ENCODE measurements around the gene SMAD7.

DNA sequence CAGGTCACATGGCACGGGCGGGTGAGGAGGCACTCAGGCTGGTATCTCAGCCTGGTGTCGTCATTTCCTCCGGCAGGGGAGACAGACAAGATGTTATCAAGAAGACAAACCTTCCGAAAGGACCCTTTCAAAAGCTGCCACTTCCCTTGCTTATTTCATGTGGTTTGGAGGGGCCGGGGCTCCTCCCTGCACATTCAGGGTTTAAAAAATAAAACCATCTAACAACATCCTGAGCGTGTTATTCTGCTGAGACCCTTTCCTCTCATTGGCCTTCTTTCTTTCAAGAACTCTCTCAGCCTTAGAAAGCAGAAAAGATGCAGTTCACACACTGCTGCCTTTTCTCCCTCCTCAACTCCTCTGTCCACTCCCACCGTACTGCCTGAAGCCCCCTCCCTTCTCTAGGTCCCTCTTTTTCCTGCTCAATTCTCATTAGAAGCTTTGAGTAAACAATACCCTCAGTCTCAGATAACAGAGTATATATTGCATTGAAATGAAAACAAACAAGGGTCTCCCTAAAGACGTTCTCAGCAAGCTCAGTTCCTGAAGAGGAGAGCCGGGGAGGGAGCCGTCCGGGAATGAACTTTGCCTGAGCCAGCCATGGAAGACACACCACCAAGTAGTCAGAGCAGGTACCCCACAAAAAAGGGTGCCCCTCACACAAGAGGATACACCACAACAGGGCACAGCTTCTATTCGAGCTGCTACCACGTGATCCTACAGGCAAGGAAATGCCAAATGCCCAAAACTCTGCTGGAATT, 9.7 kb downstream of the SMAD7 start:
- no peak for TF ChIP-seq RCOR1 (IDR thresholded peaks at IDR 0.05; ENCODE audit: low read depth, low read length)
- TF ChIP-seq POLR2A (IDR thresholded peaks at IDR 0.05; ENCODE audit: low read length), result no peak
- TF ChIP-seq POLR2AphosphoS2 (conservative IDR thresholded peaks at IDR 0.05; ENCODE audit: low read length), result no peak
- TF ChIP-seq, protein P1, sequence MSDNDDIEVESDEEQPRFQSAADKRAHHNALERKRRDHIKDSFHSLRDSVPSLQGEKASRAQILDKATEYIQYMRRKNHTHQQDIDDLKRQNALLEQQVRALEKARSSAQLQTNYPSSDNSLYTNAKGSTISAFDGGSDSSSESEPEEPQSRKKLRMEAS (IDR thresholded peaks at IDR 0.05), result no peak
- TF ChIP-seq, protein P2, sequence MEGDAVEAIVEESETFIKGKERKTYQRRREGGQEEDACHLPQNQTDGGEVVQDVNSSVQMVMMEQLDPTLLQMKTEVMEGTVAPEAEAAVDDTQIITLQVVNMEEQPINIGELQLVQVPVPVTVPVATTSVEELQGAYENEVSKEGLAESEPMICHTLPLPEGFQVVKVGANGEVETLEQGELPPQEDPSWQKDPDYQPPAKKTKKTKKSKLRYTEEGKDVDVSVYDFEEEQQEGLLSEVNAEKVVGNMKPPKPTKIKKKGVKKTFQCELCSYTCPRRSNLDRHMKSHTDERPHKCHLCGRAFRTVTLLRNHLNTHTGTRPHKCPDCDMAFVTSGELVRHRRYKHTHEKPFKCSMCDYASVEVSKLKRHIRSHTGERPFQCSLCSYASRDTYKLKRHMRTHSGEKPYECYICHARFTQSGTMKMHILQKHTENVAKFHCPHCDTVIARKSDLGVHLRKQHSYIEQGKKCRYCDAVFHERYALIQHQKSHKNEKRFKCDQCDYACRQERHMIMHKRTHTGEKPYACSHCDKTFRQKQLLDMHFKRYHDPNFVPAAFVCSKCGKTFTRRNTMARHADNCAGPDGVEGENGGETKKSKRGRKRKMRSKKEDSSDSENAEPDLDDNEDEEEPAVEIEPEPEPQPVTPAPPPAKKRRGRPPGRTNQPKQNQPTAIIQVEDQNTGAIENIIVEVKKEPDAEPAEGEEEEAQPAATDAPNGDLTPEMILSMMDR (IDR thresholded peaks at IDR 0.05), result no peak
- TF ChIP-seq TP53 (CRISPR knock-in tag; IDR thresholded peaks at IDR 0.05), result no peak
- no peak for TF ChIP-seq MAZ (IDR thresholded peaks at IDR 0.05; ENCODE audit: borderline replicate concordance, low read depth, low read length)
- no peak for TF ChIP-seq MYC (IDR thresholded peaks at IDR 0.05; ENCODE audit: borderline replicate concordance, low read length)
- TF ChIP-seq, protein P3, sequence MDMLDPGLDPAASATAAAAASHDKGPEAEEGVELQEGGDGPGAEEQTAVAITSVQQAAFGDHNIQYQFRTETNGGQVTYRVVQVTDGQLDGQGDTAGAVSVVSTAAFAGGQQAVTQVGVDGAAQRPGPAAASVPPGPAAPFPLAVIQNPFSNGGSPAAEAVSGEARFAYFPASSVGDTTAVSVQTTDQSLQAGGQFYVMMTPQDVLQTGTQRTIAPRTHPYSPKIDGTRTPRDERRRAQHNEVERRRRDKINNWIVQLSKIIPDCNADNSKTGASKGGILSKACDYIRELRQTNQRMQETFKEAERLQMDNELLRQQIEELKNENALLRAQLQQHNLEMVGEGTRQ (IDR thresholded peaks at IDR 0.05), result 0 out of 2 replicates have a peak, but pooled peaks have one; percentile 17
- no peak for TF ChIP-seq CEBPB (IDR thresholded peaks at IDR 0.05)
- TF ChIP-seq CBX2 (IDR thresholded peaks at IDR 0.05; ENCODE audit: borderline replicate concordance, low read depth), result no peak

All from A549 (cell line).